SJCRH30 (cell line): ENCODE data around the gene OLIG2. TPM values are rescaled to one million over a fixed set of nuclear protein-coding genes. Genes with fewer than 3 reads are reported as not detected.

Source experiments
- DNase-seq, 2 experiments: peaks; one replicate each; pipeline ENCODE4 v3.0.0-alpha.2; 2015 to 2020
- H3K27ac ChIP-seq: fragments of 250-450 bp; sonication (Bioruptor Pico); 2 replicates; pipeline ENCODE4 v1.5.1; 2020; ENCODE audit warnings: mild to moderate bottlenecking, moderate library complexity
- H3K27me3 ChIP-seq: fragments of 250-450 bp; sonication (Bioruptor Pico); 2 replicates; pipeline ENCODE4 v1.5.1; 2020; ENCODE audit warnings: mild to moderate bottlenecking, moderate library complexity
- H3K36me3 ChIP-seq: fragments of 250-450 bp; sonication (Bioruptor Pico); 2 replicates; pipeline ENCODE4 v1.5.1; 2020; ENCODE audit warnings: mild to moderate bottlenecking, moderate library complexity
- H3K4me1 ChIP-seq: fragments of 250-450 bp; sonication (Bioruptor Pico); 2 replicates; pipeline ENCODE4 v1.5.1; 2020; ENCODE audit warnings: mild to moderate bottlenecking, moderate library complexity
- H3K4me3 ChIP-seq: fragments of 250-450 bp; sonication (Bioruptor Pico); 2 replicates; pipeline ENCODE4 v1.5.1; 2020; ENCODE audit warnings: mild to moderate bottlenecking, moderate library complexity
- H3K9me3 ChIP-seq: fragments of 250-450 bp; sonication (Bioruptor Pico); replicated peaks from 2 replicates; pipeline ENCODE4 v1.5.1; 2020; ENCODE audit warnings: mild to moderate bottlenecking, moderate library complexity
- total RNA-seq: library from RNA; depleted of rRNA; stranded (reverse); fragments of >200 nt; shearing (Covaris generic); gene quantifications from 2 replicates; pipeline ENCODE4 v1.2.3, GENCODE V29; 2014

Gene OLIG2
- total RNA-seq, 1 experiment from 2014 or later = 15.9 TPM

GRCh38 chr21:33024201-33025103, 1.3 kb upstream of the OLIG2 start:
- H3K4me1 ChIP-seq = peaks cover 6% of the 10 kb centered on the region; the same call in 1 of the 2 replicates
- H3K27ac ChIP-seq = no peak overlapping the region; the same call in 1 of the 2 replicates
- H3K27me3 ChIP-seq = no peaks in the 10 kb centered on the region
- no peak for DNase-seq
- no peaks in the 10 kb centered on the region for H3K9me3 ChIP-seq
- H3K36me3 ChIP-seq = peaks cover 10% of the 10 kb centered on the region
- H3K4me3 ChIP-seq = peak overlapping the region; percentile 69

GRCh38 chr21:33025106-33025488, 638 bp upstream of the OLIG2 start:
- Histone ChIP-seq H3K36me3 (peaks cover 10% of the 10 kb centered on the region), H3K4me3 (peak overlapping the region; percentile 69), H3K27me3 (no peaks in the 10 kb centered on the region), H3K27ac (peak overlapping the region; percentile 58), H3K9me3 (no peaks in the 10 kb centered on the region), H3K4me1 (peaks cover 6% of the 10 kb centered on the region; the same call in 1 of the 2 replicates)
- DNase-seq = peak; percentile 83 to 86

GRCh38 chr21:33026443-33026858, 716 bp downstream of the OLIG2 start:
- H3K9me3 ChIP-seq = no peaks in the 10 kb centered on the region
- H3K4me1 ChIP-seq = peaks cover 6% of the 10 kb centered on the region; the same call in 1 of the 2 replicates
- no peaks in the 10 kb centered on the region for H3K27me3 ChIP-seq
- peak overlapping the region; percentile 58 for H3K27ac ChIP-seq
- peaks cover 10% of the 10 kb centered on the region for H3K36me3 ChIP-seq
- no peak for DNase-seq
- H3K4me3 ChIP-seq = peak overlapping the region; percentile 69

GRCh38 chr21:33026878-33027400, 1.2 kb downstream of the OLIG2 start:
- no peak overlapping the region for H3K27ac ChIP-seq
- H3K4me3 ChIP-seq = peak overlapping the region; percentile 69; the same call in 1 of the 2 replicates
- H3K9me3 ChIP-seq = no peaks in the 10 kb centered on the region
- peaks cover 6% of the 10 kb centered on the region; the same call in 1 of the 2 replicates for H3K4me1 ChIP-seq
- DNase-seq = no peak
- no peaks in the 10 kb centered on the region for H3K27me3 ChIP-seq
- peaks cover 10% of the 10 kb centered on the region for H3K36me3 ChIP-seq

- Histone ChIP-seq H3K27me3 (no peaks in the 10 kb centered on the region), H3K9me3 (no peaks in the 10 kb centered on the region), H3K36me3 (peaks cover 10% of the 10 kb centered on the region), H3K27ac (no peak overlapping the region), H3K4me1 (peaks cover 6% of the 10 kb centered on the region; the same call in 1 of the 2 replicates), H3K4me3 (no peak overlapping the region)
- no peak for DNase-seq
These were observed 1.9 kb downstream of the OLIG2 start for GRCh38 chr21:33027401-33028286.

- no peaks in the 10 kb centered on the region for H3K27me3 ChIP-seq
- H3K36me3 ChIP-seq = peaks cover 10% of the 10 kb centered on the region
- H3K4me1 ChIP-seq = peaks cover 6% of the 10 kb centered on the region; the same call in 1 of the 2 replicates
- DNase-seq = no peak
- no peak overlapping the region for H3K4me3 ChIP-seq
- H3K27ac ChIP-seq = no peak overlapping the region
- H3K9me3 ChIP-seq = no peaks in the 10 kb centered on the region
These were observed 2.5 kb downstream of the OLIG2 start for GRCh38 chr21:33028287-33028670.

GRCh38 chr21:33028773-33029384, 3.1 kb downstream of the OLIG2 start:
- peaks cover 6% of the 10 kb centered on the region; the same call in 1 of the 2 replicates for H3K4me1 ChIP-seq
- no peak overlapping the region for H3K4me3 ChIP-seq
- peaks cover 10% of the 10 kb centered on the region for H3K36me3 ChIP-seq
- no peak overlapping the region for H3K27ac ChIP-seq
- no peaks in the 10 kb centered on the region for H3K9me3 ChIP-seq
- no peak for DNase-seq
- H3K27me3 ChIP-seq = no peaks in the 10 kb centered on the region

GRCh38 chr21:33029385-33029921, 3.7 kb downstream of the OLIG2 start:
- DNase-seq = no peak
- no peak overlapping the region for H3K27ac ChIP-seq
- no peaks in the 10 kb centered on the region for H3K9me3 ChIP-seq
- H3K4me1 ChIP-seq = peaks cover 6% of the 10 kb centered on the region; the same call in 1 of the 2 replicates
- H3K4me3 ChIP-seq = no peak overlapping the region
- H3K36me3 ChIP-seq = peaks cover 10% of the 10 kb centered on the region
- H3K27me3 ChIP-seq = no peaks in the 10 kb centered on the region

- H3K9me3 ChIP-seq = no peaks in the 10 kb centered on the region
- no peak overlapping the region for H3K27ac ChIP-seq
- no peaks in the 10 kb centered on the region for H3K27me3 ChIP-seq
- DNase-seq = no peak
- H3K4me1 ChIP-seq = peaks cover 7% of the 10 kb centered on the region
- no peak overlapping the region for H3K4me3 ChIP-seq
- H3K36me3 ChIP-seq = peaks cover 10% of the 10 kb centered on the region
These were observed 4.3 kb downstream of the OLIG2 start for GRCh38 chr21:33029975-33030461.

- DNase-seq = no peak
- Histone ChIP-seq H3K4me1 (peaks cover 12% of the 10 kb centered on the region), H3K27ac (no peak overlapping the region), H3K9me3 (no peaks in the 10 kb centered on the region), H3K4me3 (no peak overlapping the region), H3K27me3 (no peaks in the 10 kb centered on the region), H3K36me3 (peaks cover 10% of the 10 kb centered on the region)
These were observed 4.9 kb downstream of the OLIG2 start for GRCh38 chr21:33030633-33031032.

- H3K36me3 ChIP-seq = peaks cover 10% of the 10 kb centered on the region
- peaks cover 17% of the 10 kb centered on the region for H3K4me1 ChIP-seq
- no peak overlapping the region for H3K27ac ChIP-seq
- H3K9me3 ChIP-seq = no peaks in the 10 kb centered on the region
- H3K27me3 ChIP-seq = no peaks in the 10 kb centered on the region
- no peak for DNase-seq
- H3K4me3 ChIP-seq = no peak overlapping the region
These were observed 5.6 kb downstream of the OLIG2 start for GRCh38 chr21:33031152-33031911.

- Histone ChIP-seq H3K27ac (no peak overlapping the region), H3K27me3 (no peaks in the 10 kb centered on the region), H3K4me3 (no peak overlapping the region), H3K9me3 (no peaks in the 10 kb centered on the region), H3K4me1 (peaks cover 22% of the 10 kb centered on the region), H3K36me3 (peaks cover 10% of the 10 kb centered on the region)
- DNase-seq = no peak
These were observed 6.8 kb downstream of the OLIG2 start for GRCh38 chr21:33032434-33033047.
